Measurements from ENCODE around the gene TP63. TPM values are rescaled to one million over a fixed set of nuclear protein-coding genes. Genes with fewer than 3 reads are reported as not detected.

The TP63 gene
- total RNA-seq, 1 donor from 2014 or later = not detected

GRCh38 chr3:189635339-189635738, 4.2 kb downstream of the TP63 start:
- H3K4me3 ChIP-seq (ENCODE audit: low read depth, low read length) = no peak overlapping the region
- DNase-seq (ENCODE audit: low read depth) = no peak
- TF ChIP-seq, protein P1, sequence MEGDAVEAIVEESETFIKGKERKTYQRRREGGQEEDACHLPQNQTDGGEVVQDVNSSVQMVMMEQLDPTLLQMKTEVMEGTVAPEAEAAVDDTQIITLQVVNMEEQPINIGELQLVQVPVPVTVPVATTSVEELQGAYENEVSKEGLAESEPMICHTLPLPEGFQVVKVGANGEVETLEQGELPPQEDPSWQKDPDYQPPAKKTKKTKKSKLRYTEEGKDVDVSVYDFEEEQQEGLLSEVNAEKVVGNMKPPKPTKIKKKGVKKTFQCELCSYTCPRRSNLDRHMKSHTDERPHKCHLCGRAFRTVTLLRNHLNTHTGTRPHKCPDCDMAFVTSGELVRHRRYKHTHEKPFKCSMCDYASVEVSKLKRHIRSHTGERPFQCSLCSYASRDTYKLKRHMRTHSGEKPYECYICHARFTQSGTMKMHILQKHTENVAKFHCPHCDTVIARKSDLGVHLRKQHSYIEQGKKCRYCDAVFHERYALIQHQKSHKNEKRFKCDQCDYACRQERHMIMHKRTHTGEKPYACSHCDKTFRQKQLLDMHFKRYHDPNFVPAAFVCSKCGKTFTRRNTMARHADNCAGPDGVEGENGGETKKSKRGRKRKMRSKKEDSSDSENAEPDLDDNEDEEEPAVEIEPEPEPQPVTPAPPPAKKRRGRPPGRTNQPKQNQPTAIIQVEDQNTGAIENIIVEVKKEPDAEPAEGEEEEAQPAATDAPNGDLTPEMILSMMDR (conservative IDR thresholded peaks at IDR 0.05; ENCODE audit: low read depth, low read length) = no peak

- no peak for DNase-seq (ENCODE audit: low read depth)
- TF ChIP-seq, protein P1 (conservative IDR thresholded peaks at IDR 0.05; ENCODE audit: low read depth, low read length) = no peak
- H3K4me3 ChIP-seq (ENCODE audit: low read depth, low read length) = no peak overlapping the region
Observed at GRCh38 chr3:189636048-189636447, 4.9 kb downstream of the TP63 start.

- TF ChIP-seq, protein P1 (conservative IDR thresholded peaks at IDR 0.05; ENCODE audit: low read depth, low read length) = no peak
- DNase-seq (ENCODE audit: low read depth) = no peak
- no peak overlapping the region for H3K4me3 ChIP-seq (ENCODE audit: low read depth, low read length)
Observed at GRCh38 chr3:189637750-189638149, 6.6 kb downstream of the TP63 start.

DNA sequence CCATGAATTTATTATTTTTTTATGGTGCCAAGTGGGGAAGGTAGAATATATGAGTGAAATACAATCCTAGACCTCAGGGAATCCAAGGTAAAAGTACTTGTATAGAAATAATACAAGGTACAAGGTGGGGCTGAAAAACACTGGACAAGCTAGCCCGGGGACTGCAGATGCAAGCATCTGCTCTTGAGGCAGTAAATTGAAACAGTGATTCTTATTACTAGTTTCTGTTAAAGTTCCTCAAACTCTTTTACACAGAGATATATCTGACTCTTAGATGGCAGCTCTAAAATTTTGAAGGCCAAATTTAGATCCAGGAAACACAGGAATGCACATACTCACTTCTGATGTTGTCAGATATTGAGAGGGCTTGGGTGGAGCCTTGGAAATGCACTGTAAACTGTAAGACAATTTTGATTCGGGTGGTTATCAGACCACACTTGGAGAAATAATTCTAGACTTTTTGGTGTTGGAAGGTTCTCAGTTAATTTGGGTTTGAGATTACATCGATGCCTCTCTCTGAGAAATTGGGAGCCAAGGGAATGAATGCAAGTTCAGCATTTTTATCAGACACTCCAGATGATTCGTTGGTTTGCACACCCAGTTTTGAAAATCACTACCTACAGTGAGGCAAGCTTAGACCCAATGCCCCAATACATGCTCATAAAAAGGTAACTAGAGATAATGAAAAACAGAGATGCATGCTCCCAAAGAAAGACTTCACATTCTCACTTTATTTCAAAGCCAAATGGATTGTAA, 7.3 kb downstream of the TP63 start:
- TF ChIP-seq, protein P1 (conservative IDR thresholded peaks at IDR 0.05; ENCODE audit: low read depth, low read length) = no peak
- H3K4me3 ChIP-seq (ENCODE audit: low read depth, low read length) = no peak overlapping the region
- no peak for DNase-seq (ENCODE audit: low read depth)

GRCh38 chr3:189641776-189642175, 10.6 kb downstream of the TP63 start:
- H3K4me3 ChIP-seq (ENCODE audit: low read depth, low read length) = no peak overlapping the region
- TF ChIP-seq, protein P1 (conservative IDR thresholded peaks at IDR 0.05; ENCODE audit: low read depth, low read length) = no peak
- DNase-seq (ENCODE audit: low read depth) = no peak

GRCh38 chr3:189646853-189647542, 15.8 kb downstream of the TP63 start:
- TF ChIP-seq, protein P1 (conservative IDR thresholded peaks at IDR 0.05; ENCODE audit: low read depth, low read length) = no peak
- no peak for DNase-seq (ENCODE audit: low read depth)
- no peak overlapping the region for H3K4me3 ChIP-seq (ENCODE audit: low read depth, low read length)
